Suprapubic skin (tissue), 4 donors: ENCODE results near the gene CDK5RAP1.

ENCODE experiments used
- EP300 ChIP-seq: sonication (generic); formaldehyde crosslinking; IDR thresholded peaks from one replicate; pipeline ENCODE4 v1.6.1; 2017; ENCODE audit warnings: antibody characterized with exemption
- POLR2A ChIP-seq, 2 donors: fragments of 450-650 bp; IDR thresholded peaks; one replicate each; pipeline ENCODE4 v1.6.1; 2017; ENCODE audit warnings: antibody characterized with exemption in 2 of 2, mild to moderate bottlenecking in 2 of 2, moderate library complexity in 2 of 2
- POLR2AphosphoS5 ChIP-seq, 3 donors: sonication (generic); formaldehyde crosslinking; IDR thresholded peaks; one replicate each; pipeline ENCODE4 v1.6.1; 2017; ENCODE audit warnings: antibody characterized with exemption in 3 of 3
- TF ChIP-seq, protein P1 (sequence below), 2 donors: fragments of 200-600 bp in 1 of 2; fragments of 450-650 bp in 1 of 2; sonication (generic) in 1 of 2; IDR thresholded peaks; one replicate each; pipeline ENCODE4 v1.5.1; 2016 to 2019; ENCODE audit warnings: antibody characterized with exemption in 2 of 2, mild to moderate bottlenecking in 1 of 2, moderate library complexity in 1 of 2

DNA sequence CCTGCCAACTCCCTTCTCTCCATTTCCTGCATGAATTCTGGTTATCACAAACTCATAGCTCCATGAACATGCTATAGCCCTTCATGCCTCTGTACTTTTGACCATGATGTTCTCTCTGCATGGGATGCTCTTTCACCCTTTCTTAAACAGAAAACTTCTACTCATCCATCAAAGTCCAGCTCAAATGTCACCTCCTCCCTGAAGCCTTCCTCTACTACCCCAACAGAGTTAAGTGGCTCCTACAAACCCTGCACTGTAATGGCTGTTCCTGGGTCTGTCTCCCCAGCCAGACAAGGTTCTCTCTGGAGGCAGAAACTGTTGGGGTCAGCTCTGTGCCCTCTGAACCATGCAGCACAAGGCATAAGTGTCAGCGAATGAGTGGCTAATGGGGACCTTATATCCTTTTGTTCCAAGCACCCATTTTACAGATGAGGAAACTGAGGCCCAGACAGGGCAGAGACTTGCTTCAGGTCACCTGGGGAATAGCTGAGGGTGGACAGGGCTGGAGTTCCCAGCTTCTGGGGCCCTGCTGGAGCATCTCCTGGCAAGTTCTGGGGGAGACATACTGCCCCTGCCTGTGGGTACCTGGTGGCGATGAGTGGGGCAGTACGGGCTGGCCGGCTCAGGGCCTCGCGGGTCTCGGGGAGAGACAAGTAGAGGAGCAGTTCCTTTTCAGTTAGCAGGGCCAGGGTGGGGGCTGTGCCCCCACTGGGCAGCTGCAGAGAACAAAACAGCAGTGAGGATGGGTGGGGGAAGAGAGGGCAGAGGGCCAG is 10.6 kb upstream of the CDK5RAP1 start:
- TF ChIP-seq, protein P1, sequence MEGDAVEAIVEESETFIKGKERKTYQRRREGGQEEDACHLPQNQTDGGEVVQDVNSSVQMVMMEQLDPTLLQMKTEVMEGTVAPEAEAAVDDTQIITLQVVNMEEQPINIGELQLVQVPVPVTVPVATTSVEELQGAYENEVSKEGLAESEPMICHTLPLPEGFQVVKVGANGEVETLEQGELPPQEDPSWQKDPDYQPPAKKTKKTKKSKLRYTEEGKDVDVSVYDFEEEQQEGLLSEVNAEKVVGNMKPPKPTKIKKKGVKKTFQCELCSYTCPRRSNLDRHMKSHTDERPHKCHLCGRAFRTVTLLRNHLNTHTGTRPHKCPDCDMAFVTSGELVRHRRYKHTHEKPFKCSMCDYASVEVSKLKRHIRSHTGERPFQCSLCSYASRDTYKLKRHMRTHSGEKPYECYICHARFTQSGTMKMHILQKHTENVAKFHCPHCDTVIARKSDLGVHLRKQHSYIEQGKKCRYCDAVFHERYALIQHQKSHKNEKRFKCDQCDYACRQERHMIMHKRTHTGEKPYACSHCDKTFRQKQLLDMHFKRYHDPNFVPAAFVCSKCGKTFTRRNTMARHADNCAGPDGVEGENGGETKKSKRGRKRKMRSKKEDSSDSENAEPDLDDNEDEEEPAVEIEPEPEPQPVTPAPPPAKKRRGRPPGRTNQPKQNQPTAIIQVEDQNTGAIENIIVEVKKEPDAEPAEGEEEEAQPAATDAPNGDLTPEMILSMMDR (IDR thresholded peaks at IDR 0.05): no peak
- no peak for TF ChIP-seq POLR2A (IDR thresholded peaks at IDR 0.05)
- TF ChIP-seq POLR2AphosphoS5 (IDR thresholded peaks at IDR 0.05): no peak
- no peak for TF ChIP-seq EP300
